Keratinocyte (primary cell): ENCODE measurements around the gene C2orf81. TPM values are rescaled to one million over a fixed set of nuclear protein-coding genes. Genes with fewer than 3 reads are reported as not detected.

Experiments used
- DNase-seq: peaks from one replicate; pipeline ENCODE4 v3.0.0-alpha.2; 2011; ENCODE audit warnings: low read depth, missing footprints, low spot score
- FAIRE-seq: peaks from 2 replicates; lab custom pipeline; 2011; peaks lifted over from hg19 to GRCh38; lab: Jason Lieb, UNC
- H2AFZ ChIP-seq: 2 replicates; pipeline ENCODE4 v1.6.0; 2012; ENCODE audit warnings: low read length, control low read depth, inconsistent platforms; ENCODE audit not compliant: control insufficient read depth
- H3K27ac ChIP-seq: 2 replicates; pipeline ENCODE4 v1.5.1; 2011; ENCODE audit warnings: low read length; ENCODE audit not compliant: control insufficient read depth, insufficient read depth
- H3K27me3 ChIP-seq: 3 replicates; pipeline ENCODE4 v1.6.0; 2011; ENCODE audit warnings: low read length; ENCODE audit not compliant: control insufficient read depth, insufficient read depth; ENCODE audit errors: extremely low read depth
- H3K36me3 ChIP-seq, 2 experiments: 2 replicates in 1 of 2; 3 replicates in 1 of 2; pipeline ENCODE4 v1.5.1; 2011; ENCODE audit warnings: low read length in 2 of 2, mild to moderate bottlenecking in 1 of 2; ENCODE audit not compliant: control insufficient read depth in 2 of 2, insufficient read depth in 2 of 2; ENCODE audit errors: extremely low read depth in 1 of 2
- H3K4me1 ChIP-seq: 3 replicates; pipeline ENCODE4 v1.5.1; 2011; ENCODE audit warnings: low read length; ENCODE audit not compliant: control insufficient read depth, insufficient read depth; ENCODE audit errors: extremely low read depth
- H3K4me2 ChIP-seq: 3 replicates; pipeline ENCODE4 v1.6.0; 2011; ENCODE audit warnings: low read depth, low read length; ENCODE audit not compliant: control insufficient read depth, insufficient read depth; ENCODE audit errors: extremely low read depth
- H3K4me3 ChIP-seq, 3 experiments: fragments of 200-600 bp in 1 of 3; sonication (generic) in 1 of 3; 2 replicates in 2 of 3; 3 replicates in 1 of 3; pipeline ENCODE4 v1.5.1; 2011 to 2016; ENCODE audit warnings: low read length in 3 of 3, mild to moderate bottlenecking in 3 of 3, control low read depth in 2 of 3, inconsistent platforms in 1 of 3, low read depth in 1 of 3, mixed read lengths in 1 of 3, mixed run types in 1 of 3, moderate library complexity in 1 of 3; ENCODE audit not compliant: control insufficient read depth in 2 of 3, insufficient read depth in 2 of 3; ENCODE audit errors: extremely low read depth in 1 of 3
- H3K79me2 ChIP-seq: 2 replicates; pipeline ENCODE4 v1.6.0; 2012; ENCODE audit warnings: low read length; ENCODE audit not compliant: control insufficient read depth, insufficient read depth
- H3K9ac ChIP-seq: 3 replicates; pipeline ENCODE4 v1.6.0; 2011; ENCODE audit warnings: low read length; ENCODE audit not compliant: control insufficient read depth, insufficient read depth; ENCODE audit errors: extremely low read depth
- H3K9me1 ChIP-seq: 3 replicates; pipeline ENCODE4 v1.6.0; 2011; ENCODE audit warnings: low read length; ENCODE audit not compliant: control insufficient read depth, insufficient read depth; ENCODE audit errors: extremely low read depth
- H3K9me3 ChIP-seq: 2 replicates; pipeline ENCODE4 v1.5.1; 2012; ENCODE audit warnings: low read depth, low read length; ENCODE audit not compliant: control insufficient read depth
- H4K20me1 ChIP-seq: 3 replicates; pipeline ENCODE4 v1.6.0; 2011; ENCODE audit warnings: low read length; ENCODE audit not compliant: control insufficient read depth, insufficient read depth; ENCODE audit errors: extremely low read depth
- CTCF ChIP-seq, 3 experiments: IDR thresholded peaks in 1 of 3; conservative IDR thresholded peaks in 1 of 3; optimal IDR thresholded peaks in 1 of 3; 2 replicates in 2 of 3; 3 replicates in 1 of 3; pipeline versions ENCODE3 to v1.5.1; 2011; ENCODE audit warnings: low read length in 3 of 3, mild to moderate bottlenecking in 3 of 3, moderate library complexity in 2 of 3, control low read depth in 1 of 3, inconsistent platforms in 1 of 3; ENCODE audit not compliant: insufficient read depth in 2 of 3; ENCODE audit errors: extremely low read depth in 1 of 3
- EZH2 ChIP-seq: IDR thresholded peaks from one replicate; pipeline ENCODE4 v1.6.1; 2012; ENCODE audit warnings: inconsistent platforms, mild to moderate bottlenecking, low read length, moderate library complexity
- dilution Hi-C: fragments of 300-500 bp; cut with MboI; formaldehyde crosslinking; loops from one replicate; pipeline ENCODE4 v1.7.0; 2020; ENCODE audit warnings: low sequenced_read_pairs; ENCODE audit not compliant: extremely low pct_ligation_motif_present
- polyA plus RNA-seq, 5 experiments: library from polyadenylated mRNA; depleted of rRNA in 3 of 5; stranded (reverse) in 3 of 5; stranded (forward) in 1 of 5; unstranded in 1 of 5; fragments of >200 nt; gene quantifications; 1 replicate in 1 of 5; 2 replicates in 3 of 5; 3 replicates in 1 of 5; pipeline versions ENCODE4 v1.2.1 to v1.2.3, GENCODE V29; 2011 to 2012; ENCODE audit warnings: missing spikeins in 2 of 5, low read depth in 1 of 5, low replicate concordance in 1 of 5

The C2orf81 gene
- polyA plus RNA-seq, 1 donor (not counting 4 experiments of a cell fraction or from before 2014, with no cell fraction given): 0.58 TPM

DNA sequence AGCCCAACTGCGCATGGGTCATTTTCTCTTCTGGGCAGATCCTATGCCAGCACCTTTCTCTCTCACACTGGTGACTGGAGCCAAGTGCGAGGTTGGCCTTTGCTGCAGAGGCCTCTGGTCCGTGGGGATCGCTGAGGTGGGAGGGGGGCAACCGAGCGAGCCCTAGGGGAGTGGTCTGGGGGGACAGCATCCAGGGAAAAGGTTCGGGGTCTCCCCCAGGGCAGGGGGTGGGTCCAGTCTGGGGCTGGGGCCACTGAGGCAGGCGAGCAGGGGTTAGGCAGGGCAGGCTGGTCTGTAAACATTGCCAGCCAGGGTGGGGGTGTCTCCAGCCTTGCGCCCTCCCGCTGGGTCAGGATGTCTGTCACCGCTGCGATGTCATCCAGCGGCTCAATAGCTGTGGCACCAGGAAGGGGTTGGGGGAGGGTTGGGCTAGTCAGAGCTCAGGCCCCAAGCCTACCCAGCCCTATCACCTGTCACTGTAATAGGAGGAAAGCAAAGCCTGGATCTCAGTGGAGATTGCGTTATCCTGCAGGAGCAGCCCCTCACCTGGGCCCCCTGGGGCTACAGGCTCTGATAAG is 4.9 kb upstream of the C2orf81 start:
- Histone ChIP-seq H3K4me3 (no peak overlapping the region), H3K27ac (peak overlapping the region; percentile 96), H3K9me3 (no peaks in the 10 kb centered on the region), H4K20me1 (no peaks in the 10 kb centered on the region), H3K9ac (peak overlapping the region; percentile 72), H2AFZ (no peak overlapping the region), H3K9me1 (peaks cover 4% of the 10 kb centered on the region), H3K79me2 (peaks cover 3% of the 10 kb centered on the region), H3K36me3 (peaks cover 36 to 64% of the 10 kb centered on the region in 2 experiments), H3K27me3 (no peaks in the 10 kb centered on the region), H3K4me2 (peak overlapping the region; percentile 73), H3K4me1 (peaks cover 78% of the 10 kb centered on the region)
- DNase-seq: no peak
- no peak for FAIRE-seq
- TF ChIP-seq EZH2: no peak
- no peak for TF ChIP-seq CTCF (optimal IDR thresholded peaks at IDR 0.05 in 1 of 3, IDR thresholded peaks at IDR 0.05 in 1 of 3, conservative IDR thresholded peaks at IDR 0.05 in 1 of 3; ENCODE audit: extremely low read depth in 1 of 3, insufficient read depth in 2 of 3, low read length in 3 of 3)
- dilution Hi-C loops: no loop called here

DNA sequence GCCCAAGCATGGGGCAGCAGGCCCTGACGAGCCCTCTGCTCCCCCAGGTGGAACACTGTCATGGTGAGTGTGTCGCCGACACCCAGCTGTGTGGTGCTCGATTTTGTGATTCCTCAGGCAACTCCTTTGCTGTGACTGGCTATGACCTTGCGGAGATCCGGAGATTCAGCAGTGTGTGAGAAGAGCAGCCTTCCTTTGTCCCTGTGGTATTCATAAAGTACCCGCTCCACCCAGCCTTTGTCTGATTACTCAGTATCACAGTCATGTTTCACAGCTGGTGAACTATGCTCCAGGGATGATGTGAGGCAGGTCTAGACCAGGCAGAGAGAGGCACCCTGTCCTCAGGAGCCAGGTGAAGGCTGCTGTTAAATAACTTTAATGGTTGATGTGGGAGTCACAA is 4.1 kb upstream of the C2orf81 start:
- H3K4me2 ChIP-seq: peak overlapping the region; percentile 73
- H3K36me3 ChIP-seq: peaks cover 28 to 56% of the 10 kb centered on the region in 2 experiments
- no peaks in the 10 kb centered on the region for H3K9me3 ChIP-seq
- no peaks in the 10 kb centered on the region for H3K27me3 ChIP-seq
- no peak overlapping the region for H2AFZ ChIP-seq
- no peak for TF ChIP-seq CTCF (optimal IDR thresholded peaks at IDR 0.05 in 1 of 3, IDR thresholded peaks at IDR 0.05 in 1 of 3, conservative IDR thresholded peaks at IDR 0.05 in 1 of 3; ENCODE audit: extremely low read depth in 1 of 3, insufficient read depth in 2 of 3, low read length in 3 of 3)
- no peak for TF ChIP-seq EZH2
- H3K27ac ChIP-seq: peak overlapping the region; percentile 96
- DNase-seq (peak; percentile 97), FAIRE-seq (peak; percentile 96)
- no peaks in the 10 kb centered on the region for H4K20me1 ChIP-seq
- H3K4me1 ChIP-seq: peaks cover 82% of the 10 kb centered on the region
- dilution Hi-C loops: no loop called here
- H3K4me3 ChIP-seq: no peak overlapping the region
- peak overlapping the region; percentile 76 for H3K9ac ChIP-seq
- H3K79me2 ChIP-seq: peaks cover 2% of the 10 kb centered on the region
- H3K9me1 ChIP-seq: peaks cover 4% of the 10 kb centered on the region
